ENCODE results near the gene CYP2F1.
A peak's percentile ranks its signal among the peaks of the same experiment; 100 is the strongest.

Gene CYP2F1

GRCh38 chr19:41175801-41176777, 61.9 kb downstream of the CYP2F1 start:
- peak; percentile 10 for DNase-seq (ENCODE audit: low spot score)

All from activated CD4-positive, alpha-beta T cell treated with anti-CD3 and anti-CD28 coated beads, Interleukin-2, Interleukin-4, amounts not matched to agents 100 ng/mL and 50 ng/mL, durations not matched to agents 16 hours and 8 hours (primary cell).